Stimulated activated CD4-positive, alpha-beta T cell treated with anti-CD3 and anti-CD28 coated beads, Interleukin-1b, Interleukin-23, amount 100 ng/mL, for 24 hours (primary cell): ENCODE measurements around the gene OR4L1.
"Not testable (repeated sequence)": the region's sequence is repeated elsewhere in the genome, so short reads cannot be mapped to it uniquely, and the experiment has no call there.

Source experiments
- DNase-seq, 4 experiments: peaks; one replicate each; pipeline ENCODE4 v3.0.0-alpha.2; 2020; ENCODE audit warnings: low read depth in 4 of 4, low spot score in 1 of 4

OR4L1 gene, protein sequence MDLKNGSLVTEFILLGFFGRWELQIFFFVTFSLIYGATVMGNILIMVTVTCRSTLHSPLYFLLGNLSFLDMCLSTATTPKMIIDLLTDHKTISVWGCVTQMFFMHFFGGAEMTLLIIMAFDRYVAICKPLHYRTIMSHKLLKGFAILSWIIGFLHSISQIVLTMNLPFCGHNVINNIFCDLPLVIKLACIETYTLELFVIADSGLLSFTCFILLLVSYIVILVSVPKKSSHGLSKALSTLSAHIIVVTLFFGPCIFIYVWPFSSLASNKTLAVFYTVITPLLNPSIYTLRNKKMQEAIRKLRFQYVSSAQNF

DNA sequence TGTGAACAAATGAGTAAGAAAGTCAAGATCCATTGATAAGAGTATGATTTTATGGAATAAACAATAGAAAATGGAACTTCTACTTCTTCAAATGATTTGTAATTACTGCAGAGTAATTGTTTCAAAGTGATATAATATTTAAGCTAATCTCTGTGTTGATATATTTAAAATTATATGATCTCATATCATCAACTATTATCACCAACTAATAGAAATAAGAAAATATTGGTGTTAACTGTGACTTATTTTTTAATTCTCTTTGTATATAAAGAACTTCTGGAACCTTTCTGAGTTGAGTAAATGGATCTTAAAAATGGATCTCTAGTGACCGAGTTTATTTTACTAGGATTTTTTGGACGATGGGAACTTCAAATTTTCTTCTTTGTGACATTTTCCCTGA, at the start of gene OR4L1:
OR4L1 (plus strand) TSS at position 301 of the 400 bp plus-strand sequence; CDS start at position 301, 0 bp downstream.
- DNase-seq: no peak

DNA sequence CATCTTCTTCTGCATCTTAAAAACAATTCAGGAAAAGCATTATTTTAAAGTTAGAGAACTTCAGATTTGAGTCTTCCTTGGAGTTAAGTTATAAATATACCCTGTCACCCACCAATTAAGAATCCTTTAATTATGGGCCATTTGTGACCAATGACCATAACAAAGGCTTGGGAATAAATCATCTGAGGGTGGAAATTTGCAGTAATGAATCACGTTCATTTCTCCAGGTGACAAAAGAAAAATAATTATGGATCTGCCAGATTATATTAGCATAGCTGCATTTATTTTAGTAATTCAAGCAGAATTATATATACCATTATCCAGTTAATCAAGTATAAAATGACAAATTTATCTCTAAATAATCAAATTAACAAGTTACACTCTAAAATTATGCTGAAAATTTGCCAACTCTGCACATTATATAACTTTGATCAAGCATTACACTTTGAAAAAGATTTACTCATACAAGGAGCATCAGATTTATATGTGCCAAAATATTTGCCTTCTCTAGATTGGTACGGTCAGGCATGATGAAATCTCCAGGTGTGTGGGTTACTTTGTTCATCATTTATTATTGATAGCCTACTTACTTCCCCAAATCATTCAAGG, 40.5 kb upstream of the OR4L1 start, which contains the start of gene OR4K14:
OR4K14 (minus strand) TSS at position 51 of the 609 bp plus-strand sequence. CDS start 4,114 bp downstream, outside the sequence.
- no peak for DNase-seq

DNA sequence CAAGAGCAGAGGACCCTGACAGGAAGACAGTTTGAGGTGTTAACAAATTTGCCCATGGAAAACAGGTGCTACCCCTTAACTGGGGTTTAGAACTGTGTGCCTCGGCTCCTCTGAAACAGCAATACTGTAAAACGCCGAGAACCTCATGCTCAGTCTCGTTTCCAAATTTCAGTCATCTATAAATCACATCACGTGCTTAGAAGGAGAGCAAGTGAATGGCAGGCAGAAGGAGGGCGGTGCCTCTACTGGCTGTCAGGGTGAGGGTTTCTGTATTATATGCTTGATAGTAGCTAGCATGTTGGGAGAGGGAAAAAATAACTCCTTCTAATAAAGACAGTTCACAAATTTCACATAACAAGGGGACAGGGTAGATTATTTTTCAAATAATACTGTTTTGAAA, 28.8 kb upstream of the OR4L1 start:
- DNase-seq: no peak

DNA sequence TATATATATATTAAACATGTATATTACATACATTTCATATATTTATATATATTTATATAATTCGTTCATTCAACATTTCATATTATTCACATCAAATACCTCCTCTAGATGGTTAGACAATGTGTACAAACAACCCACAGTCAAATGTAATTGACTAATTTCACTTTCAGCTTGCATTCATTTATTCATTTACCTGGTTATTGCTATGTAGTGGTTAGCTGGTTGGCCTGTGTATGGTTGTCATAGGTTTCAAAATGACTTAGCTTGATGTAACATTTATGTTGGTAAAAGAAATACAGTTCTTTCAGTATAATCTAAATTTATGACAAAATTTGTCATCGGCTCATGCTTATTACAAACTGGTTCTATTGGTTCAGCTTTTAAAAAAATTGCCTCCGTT, 24.4 kb upstream of the OR4L1 start:
- no peak for DNase-seq

DNA sequence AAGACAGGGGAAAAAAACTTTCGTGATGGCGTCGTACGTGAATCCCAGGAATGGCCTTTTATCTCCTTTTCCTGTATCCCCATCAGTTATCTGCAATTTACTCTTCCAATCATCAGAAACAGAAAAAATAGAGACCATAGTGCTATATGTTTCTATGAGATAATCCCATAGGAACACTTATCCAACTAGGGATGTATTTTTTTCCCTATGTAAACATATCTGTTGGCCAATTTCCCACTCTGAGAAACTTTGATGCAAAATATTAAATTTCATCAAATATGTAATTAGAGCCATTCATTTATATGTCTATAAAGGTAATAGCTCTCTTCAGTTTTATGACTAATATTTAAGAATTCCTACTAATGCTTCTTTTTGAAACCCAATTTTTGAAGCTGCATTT, 23.9 kb upstream of the OR4L1 start, which contains the start of gene OR4K13:
OR4K13 (minus strand) TSS at position 101 of the 400 bp plus-strand sequence. CDS start 1,280 bp downstream, outside the sequence.
- DNase-seq: no peak

DNA sequence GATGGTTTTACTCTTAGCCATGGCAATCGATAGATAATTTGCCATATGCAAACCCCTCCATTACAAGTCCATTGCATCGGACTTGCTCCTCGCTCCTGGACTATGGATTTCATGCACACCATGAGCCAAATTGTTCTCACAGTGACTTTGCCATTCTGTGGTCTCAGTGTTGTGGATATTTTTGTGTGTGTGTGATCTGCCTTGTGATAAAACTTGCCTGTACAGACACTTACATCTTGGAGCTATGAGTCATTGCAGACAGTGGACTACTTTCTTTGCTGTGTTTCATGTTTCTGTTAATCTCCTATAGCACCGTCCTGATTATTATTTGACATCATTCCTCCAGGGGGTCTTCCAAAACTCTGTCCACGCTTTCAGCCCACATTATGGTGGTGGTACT, 15.6 kb upstream of the OR4L1 start:
- no peak for DNase-seq

DNA sequence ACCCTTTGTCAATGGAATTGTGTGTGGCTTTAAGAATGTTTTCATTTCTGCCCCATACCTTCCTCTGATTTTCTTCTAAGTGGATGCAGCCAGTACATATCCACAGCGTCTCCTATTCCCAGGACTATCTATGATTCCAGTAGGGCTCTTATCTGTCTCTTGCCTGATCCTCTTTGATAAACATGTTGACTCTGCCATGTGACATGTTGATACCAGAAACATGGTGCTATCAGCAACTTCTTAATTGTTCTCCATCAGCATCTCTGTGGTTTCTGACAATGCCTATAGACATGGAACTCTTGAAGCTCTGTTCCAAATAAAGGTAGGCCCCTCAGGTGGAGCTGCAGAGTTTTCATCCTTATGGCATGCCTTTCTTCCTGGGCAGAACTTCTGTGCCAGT, 11.6 kb upstream of the OR4L1 start:
- DNase-seq: no peak

DNA sequence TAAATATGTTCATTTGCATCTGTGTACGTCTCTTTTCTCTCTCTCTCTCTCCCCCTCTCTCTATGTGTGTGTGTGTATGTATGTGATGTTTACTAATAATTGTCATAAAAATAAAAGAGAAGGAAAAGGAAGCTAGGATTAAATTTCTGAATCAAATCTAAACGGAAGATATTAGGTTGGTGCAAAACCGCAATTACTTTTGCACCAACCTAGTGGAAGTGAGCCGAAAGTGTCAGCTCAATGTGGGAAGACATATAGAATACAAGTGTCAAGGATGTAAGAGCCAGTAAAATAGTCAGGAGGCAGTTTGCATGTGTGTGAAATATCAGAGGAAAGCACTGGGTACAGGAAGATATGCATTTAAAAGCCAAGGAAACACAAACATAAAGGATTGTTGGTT, 32.2 kb downstream of the OR4L1 start:
- no peak for DNase-seq

DNA sequence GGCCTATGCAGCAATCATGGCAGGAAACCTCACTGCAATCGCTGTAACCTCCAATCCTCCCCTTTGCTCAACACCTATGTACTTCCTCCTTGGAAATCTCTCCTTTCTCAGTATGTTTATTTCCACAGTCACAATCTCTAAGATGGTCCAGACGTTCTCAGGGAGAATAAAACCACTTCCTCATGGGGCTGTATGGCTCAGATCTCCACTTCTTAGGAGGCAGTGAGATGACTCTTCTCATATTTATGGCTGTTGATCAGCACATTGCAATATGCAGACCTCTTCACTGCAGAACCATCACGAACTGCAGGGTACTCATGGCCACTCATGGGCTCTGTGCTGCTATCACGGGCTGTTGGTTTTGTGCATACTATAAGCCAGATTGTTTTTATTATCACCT, 33.6 kb downstream of the OR4L1 start:
- no peak for DNase-seq

DNA sequence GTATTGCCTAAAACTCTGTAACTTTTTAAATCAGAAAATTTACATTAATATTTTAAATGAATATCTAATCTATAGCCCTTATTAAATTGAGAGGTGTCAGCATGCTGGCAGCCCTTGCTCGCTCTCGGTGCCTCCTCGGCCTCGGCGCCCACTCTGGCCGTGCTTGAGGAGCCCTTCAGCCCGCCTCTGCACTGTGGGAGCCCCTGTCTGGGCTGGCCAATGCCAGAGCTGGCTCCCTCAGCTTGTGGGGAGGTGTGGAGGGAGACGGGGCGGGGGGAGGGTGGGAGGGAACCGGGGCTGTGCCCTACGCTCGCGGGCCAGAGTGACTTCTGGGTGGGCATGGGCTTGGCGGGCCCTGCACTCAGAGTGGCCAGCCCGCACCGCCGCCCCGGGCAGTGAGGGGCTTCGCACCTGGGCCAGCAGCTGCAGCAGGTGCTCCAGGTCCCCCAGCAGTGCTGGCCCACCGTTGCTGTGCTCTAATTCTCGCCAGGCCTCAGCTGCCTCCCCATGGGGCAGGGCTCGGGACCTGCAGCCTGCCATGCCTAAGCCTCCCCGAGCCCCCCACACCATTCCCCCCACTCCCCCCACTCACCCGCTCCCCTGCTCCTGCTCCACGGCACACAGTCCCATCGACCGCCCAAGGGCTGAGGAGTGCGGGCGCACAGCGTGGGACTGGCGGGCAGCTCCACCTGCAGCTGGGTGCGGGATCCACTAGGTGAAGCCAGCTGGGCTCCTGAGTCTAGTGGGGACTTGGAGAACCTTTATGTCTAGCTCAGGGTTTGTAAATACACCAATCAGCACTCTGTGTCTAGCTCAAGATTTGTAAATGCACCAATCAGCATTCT, 39.3 kb downstream of the OR4L1 start:
- DNase-seq: not testable (repeated sequence)

DNA sequence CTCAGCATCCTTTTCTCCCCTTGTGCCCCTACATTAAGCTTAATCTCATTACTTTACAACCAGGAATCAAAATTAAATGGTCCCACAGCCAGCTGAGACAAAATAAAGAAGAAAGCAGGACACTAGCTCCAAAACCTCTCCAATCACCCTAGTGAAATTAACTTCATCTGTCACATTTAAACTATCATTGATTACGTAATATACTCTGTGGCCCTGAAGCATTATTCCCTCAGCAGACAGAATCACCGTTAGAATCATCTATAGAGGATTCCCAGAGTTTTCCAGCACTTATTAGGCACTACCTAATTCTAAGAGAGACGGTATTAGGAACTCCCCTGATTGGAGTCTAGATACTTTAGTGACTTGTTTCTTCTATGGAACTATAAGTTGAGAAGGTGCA, 50.6 kb downstream of the OR4L1 start, which contains the start of gene OR4K17:
OR4K17 (plus strand) TSS at position 302 of the 400 bp plus-strand sequence. CDS start 6,761 bp downstream, outside the sequence.
- DNase-seq: no peak
